NCI-H82 treated with DMSO at 0.1 percent for 48 hours (cell line): ENCODE measurements around the gene PITPNC1.
"Not testable (repeated sequence)": the region's sequence is repeated elsewhere in the genome, so short reads cannot be mapped to it uniquely, and the experiment has no call there.

Experiments used
- DNase-seq: peaks from one replicate; lab custom pipeline; 2025; ENCODE audit not compliant: unreplicated experiment; lab: John Stamatoyannopoulos, UW

The PITPNC1 gene

GRCh38 chr17:67485666-67486065 lies 108.6 kb downstream of the PITPNC1 start:
- DNase-seq, result peak; percentile 42

GRCh38 chr17:67487506-67487905 lies 110.4 kb downstream of the PITPNC1 start:
- DNase-seq, result no peak

- DNase-seq, result no peak
These were observed 111.1 kb downstream of the PITPNC1 start for GRCh38 chr17:67488161-67488560.

GRCh38 chr17:67488768-67489167 lies 111.7 kb downstream of the PITPNC1 start:
- DNase-seq, result no peak

- DNase-seq, result no peak
These were observed 112.2 kb downstream of the PITPNC1 start for GRCh38 chr17:67489273-67489672.

GRCh38 chr17:67490471-67490870 lies 113.4 kb downstream of the PITPNC1 start:
- DNase-seq, result no peak

- no peak for DNase-seq
These were observed 114.1 kb downstream of the PITPNC1 start for GRCh38 chr17:67491009-67491680.

- DNase-seq, result no peak
These were observed 114.6 kb downstream of the PITPNC1 start for GRCh38 chr17:67491681-67492024.

- DNase-seq, result peak; percentile 71
These were observed 115.2 kb downstream of the PITPNC1 start for GRCh38 chr17:67492251-67492740.

- DNase-seq, result no peak
These were observed 115.9 kb downstream of the PITPNC1 start for GRCh38 chr17:67492824-67493517.

- no peak for DNase-seq
These were observed 116.7 kb downstream of the PITPNC1 start for GRCh38 chr17:67493812-67494211.

GRCh38 chr17:67495534-67495933 lies 118.5 kb downstream of the PITPNC1 start:
- not testable (repeated sequence) for DNase-seq

GRCh38 chr17:67496286-67496685 lies 119.2 kb downstream of the PITPNC1 start:
- DNase-seq, result no peak

GRCh38 chr17:67499685-67500084 lies 122.6 kb downstream of the PITPNC1 start:
- DNase-seq, result no peak

GRCh38 chr17:67500261-67500660 lies 123.2 kb downstream of the PITPNC1 start:
- no peak for DNase-seq

- DNase-seq, result no peak
These were observed 123.7 kb downstream of the PITPNC1 start for GRCh38 chr17:67500677-67501300.

GRCh38 chr17:67502151-67502550 lies 125.1 kb downstream of the PITPNC1 start:
- DNase-seq, result no peak

- DNase-seq, result no peak
These were observed 126.1 kb downstream of the PITPNC1 start for GRCh38 chr17:67503184-67503583.

- no peak for DNase-seq
These were observed 126.7 kb downstream of the PITPNC1 start for GRCh38 chr17:67503739-67504138.

- no peak for DNase-seq
These were observed 127.1 kb downstream of the PITPNC1 start for GRCh38 chr17:67504182-67504581.

- DNase-seq, result no peak
These were observed 129.9 kb downstream of the PITPNC1 start for GRCh38 chr17:67506966-67507365.
